Measurements from ENCODE around the gene ABCA1. TPM values are rescaled to one million over a fixed set of nuclear protein-coding genes. Genes with fewer than 3 reads are reported as not detected.
"Not testable (repeated sequence)": the region's sequence is repeated elsewhere in the genome, so short reads cannot be mapped to it uniquely, and the experiment has no call there.

The ABCA1 gene
- total and polyA plus RNA-seq, 2 of the 4 experiments (the other 2 are of a cell fraction) = 5.8 to 52.2 TPM

- CTCF ChIA-PET = no interaction called here
- Histone ChIP-seq H3K9ac (ENCODE audit: low read depth, low read length) (no peak overlapping the region), H4K8ac (ENCODE audit: low read depth in 2 of 2, low read length in 2 of 2) (no peak overlapping the region; a peak in 1 of 4 replicates), H2BK120ac (ENCODE audit: low read depth, low read length) (no peak overlapping the region), H3K18ac (ENCODE audit: low read depth, low read length) (no peak overlapping the region), H2BK5ac (ENCODE audit: low read depth, low read length, poor library complexity, severe bottlenecking) (peak overlapping the region; percentile 42), H3K56ac (ENCODE audit: extremely low read depth, insufficient read depth, low read length) (no peak overlapping the region), H4K5ac (ENCODE audit: low read depth, low read length) (no peak overlapping the region), H4K91ac (ENCODE audit: insufficient read depth, low read depth, low read length) (no peak overlapping the region), H4K20me1 (ENCODE audit: insufficient read depth, low read length) (peaks cover 47% of the 10 kb centered on the region; the same call in 1 of the 2 replicates), H3K23ac (ENCODE audit: low read depth, low read length) (no peak overlapping the region), H2BK20ac (ENCODE audit: low read depth, low read length) (no peak overlapping the region), H3K4me3 (ENCODE audit: insufficient read depth, low read depth, low read length) (no peak overlapping the region), H3K9me3 (ENCODE audit: control insufficient read depth, insufficient read depth, low read length) (no peaks in the 10 kb centered on the region), H2AFZ (replicated peaks; ENCODE audit: low read length, poor library complexity) (no peak overlapping the region), H3K27me3 (ENCODE audit: control insufficient read depth, insufficient read depth, low read length) (no peaks in the 10 kb centered on the region), H3K4ac (ENCODE audit: low read depth, low read length) (no peak overlapping the region), H3K4me2 (ENCODE audit: low read depth, low read length) (peak overlapping the region; percentile 38; the same call in 1 of the 2 replicates), H2AK5ac (ENCODE audit: low read depth, low read length) (no peak overlapping the region), H3K27ac (ENCODE audit: insufficient read depth, low read length) (peak overlapping the region; percentile 81; the same call in 1 of the 2 replicates), H2BK15ac (ENCODE audit: low read depth, low read length) (no peak overlapping the region), H3K9me1 (ENCODE audit: insufficient read depth, low read length) (0 out of 2 replicates have a peak, but pooled peaks cover 3% of the 10 kb centered on the region), H3K79me1 (ENCODE audit: low read depth in 1 of 2, low read length in 2 of 2) (peaks cover 18 to 56% of the 10 kb centered on the region in 2 experiments), H3K36me3 (ENCODE audit: control insufficient read depth, insufficient read depth, low read length) (peaks cover 5% of the 10 kb centered on the region), H3K4me1 (ENCODE audit: control insufficient read depth, insufficient read depth, low read length) (peaks cover 12% of the 10 kb centered on the region), H2AK9ac (replicated peaks; ENCODE audit: low read depth, low read length, poor library complexity) (no peak overlapping the region), H3K14ac (replicated peaks; ENCODE audit: low read depth, low read length) (no peak overlapping the region)
- POLR2A ChIA-PET (ENCODE audit: unreplicated experiment) = no interaction called here
- peak; percentile 92 for DNase-seq
- TF ChIP-seq RFX5 (IDR thresholded peaks at IDR 0.05; ENCODE audit: low read depth, low read length) (no peak), CEBPB (IDR thresholded peaks at IDR 0.05; ENCODE audit: low read depth, low read length) (peak; percentile 98)
- intact Hi-C loops (cut with micrococcal nuclease) (loop anchor here (1.0 kb wide), 1 partner anchor 59 kb away; no protein-coding TSS in a partner anchor), in situ Hi-C loops (cut with MboI; ENCODE audit: low sequenced_read_pairs) (loop anchor here (5.0 kb wide), 3 partner anchors 61 to 494 kb away; no protein-coding TSS in a partner anchor), dilution Hi-C loops (cut with HindIII; ENCODE audit: low sequenced_read_pairs, unreplicated experiment) (no loop called here)
- no TSS peak for BruUV-seq (replicated peaks)
- WGBS, 2 experiments (ENCODE audit: extremely low coverage in 2 of 2, insufficient read length in 1 of 2) = no CpG with 5 or more reads among the region's 2 CpGs
- ATAC-seq (ENCODE audit: low read depth) = peak; percentile 8
These were observed 4.7 kb downstream of the ABCA1 start for GRCh38 chr9:104923289-104923688.

- peak overlapping the region; percentile 51 to 54; a peak in 3 of 4 replicates for H4K8ac ChIP-seq (ENCODE audit: low read depth in 2 of 2, low read length in 2 of 2)
These were observed 5.2 kb downstream of the ABCA1 start for GRCh38 chr9:104922748-104923147.

More at GRCh38 chr9:104922748-104923147, 5.2 kb downstream of the ABCA1 start:
- H3K4me3 ChIP-seq (ENCODE audit: insufficient read depth, low read depth, low read length); H3K9me1 ChIP-seq (ENCODE audit: insufficient read depth, low read length); H3K27me3 ChIP-seq (ENCODE audit: control insufficient read depth, insufficient read depth, low read length); CTCF ChIA-PET; H3K9ac ChIP-seq (ENCODE audit: low read depth, low read length); H2BK120ac ChIP-seq (ENCODE audit: low read depth, low read length); DNase-seq; H2BK20ac ChIP-seq (ENCODE audit: low read depth, low read length); H3K23ac ChIP-seq (ENCODE audit: low read depth, low read length); BruUV-seq (replicated peaks); H3K4ac ChIP-seq (ENCODE audit: low read depth, low read length); H4K91ac ChIP-seq (ENCODE audit: insufficient read depth, low read depth, low read length); ATAC-seq (ENCODE audit: low read depth); H2AFZ ChIP-seq (replicated peaks; ENCODE audit: low read length, poor library complexity); POLR2A ChIA-PET (ENCODE audit: unreplicated experiment); H3K56ac ChIP-seq (ENCODE audit: extremely low read depth, insufficient read depth, low read length); H2BK15ac ChIP-seq (ENCODE audit: low read depth, low read length); H3K14ac ChIP-seq (replicated peaks; ENCODE audit: low read depth, low read length); H2AK9ac ChIP-seq (replicated peaks; ENCODE audit: low read depth, low read length, poor library complexity); dilution Hi-C loops (cut with HindIII; ENCODE audit: low sequenced_read_pairs, unreplicated experiment); H2AK5ac ChIP-seq (ENCODE audit: low read depth, low read length); H3K36me3 ChIP-seq (ENCODE audit: control insufficient read depth, insufficient read depth, low read length); H3K9me3 ChIP-seq (ENCODE audit: control insufficient read depth, insufficient read depth, low read length): not testable (repeated sequence)
- peak overlapping the region; percentile 42 for H2BK5ac ChIP-seq (ENCODE audit: low read depth, low read length, poor library complexity, severe bottlenecking)
- peaks cover 51% of the 10 kb centered on the region; the same call in 1 of the 2 replicates for H4K20me1 ChIP-seq (ENCODE audit: insufficient read depth, low read length)
- in situ Hi-C loops (cut with MboI; ENCODE audit: low sequenced_read_pairs) = loop anchor here (5.0 kb wide), 3 partner anchors 60 to 495 kb away; no protein-coding TSS in a partner anchor
- intact Hi-C loops (cut with micrococcal nuclease) = loop anchor here (1.0 kb wide), 1 partner anchor 58 kb away; no protein-coding TSS in a partner anchor
- peak overlapping the region; percentile 81; the same call in 1 of the 2 replicates for H3K27ac ChIP-seq (ENCODE audit: insufficient read depth, low read length)
- H3K18ac ChIP-seq (ENCODE audit: low read depth, low read length) = peak overlapping the region; percentile 51
- H3K79me1 ChIP-seq (ENCODE audit: low read depth in 1 of 2, low read length in 2 of 2) = peaks cover 18 to 58% of the 10 kb centered on the region in 2 experiments
- peaks cover 12% of the 10 kb centered on the region for H3K4me1 ChIP-seq (ENCODE audit: control insufficient read depth, insufficient read depth, low read length)
- WGBS, 2 experiments (ENCODE audit: extremely low coverage in 2 of 2, insufficient read length in 1 of 2) = no CpG with 5 or more reads among the region's 7 CpGs
- peak overlapping the region; percentile 29; the same call in 1 of the 2 replicates for H3K4me2 ChIP-seq (ENCODE audit: low read depth, low read length)
- H4K5ac ChIP-seq (ENCODE audit: low read depth, low read length) = 0 out of 2 replicates have a peak overlapping the region, but pooled peaks have one; percentile 48
